PC-3 (cell line): ENCODE measurements around the gene SHISAL2B. TPM values are rescaled to one million over a fixed set of nuclear protein-coding genes. Genes with fewer than 3 reads are reported as not detected.

Experiments used
- ATAC-seq: fragments of 200-7000 bp; cut with Tn5 transposase; 2 replicates; pipeline ENCODE4 v1.9.1; 2020; ENCODE audit warnings: mild to moderate bottlenecking, moderate library complexity
- BruUV-seq: library from RNA; stranded (reverse); fragments of 400-500 nt; replicated peaks from 2 replicates; lab custom pipeline; 2021; lab: Mats Ljungman, UMichigan
- CTCF ChIA-PET: fragments of 300-600 bp; sonication (Branson Sonifier 250); formaldehyde crosslinking; loops from one replicate; lab custom pipeline; 2022; ENCODE audit warnings: antibody characterized with exemption; lab: Charles Lee
- POLR2A ChIA-PET: fragments of 300-600 bp; sonication (Branson Sonifier 250); formaldehyde crosslinking; loops from one replicate; lab custom pipeline; 2022; ENCODE audit warnings: antibody characterized with exemption; ENCODE audit not compliant: unreplicated experiment; lab: Charles Lee
- DNase-seq: peaks from one replicate; pipeline ENCODE4 v3.0.0-alpha.2; 2015
- H2AFZ ChIP-seq: fragments of 300-600 bp; sonication (generic); 2 replicates; pipeline ENCODE4 v1.6.0; 2016; ENCODE audit warnings: antibody characterized with exemption, low read length
- H3F3A ChIP-seq: fragments of 300-600 bp; sonication (generic); one replicate; pipeline ENCODE4 v1.6.0; 2017; ENCODE audit warnings: antibody characterized with exemption, low read length, control low read depth, mild to moderate bottlenecking; ENCODE audit not compliant: unreplicated experiment
- H3K27ac ChIP-seq: fragments of 300-600 bp; sonication (generic); 2 replicates; pipeline ENCODE4 v1.5.1; 2016; ENCODE audit warnings: mild to moderate bottlenecking, low read length
- H3K27me3 ChIP-seq: fragments of 300-600 bp; sonication (generic); 2 replicates; pipeline ENCODE4 v1.6.1; 2016; ENCODE audit warnings: low read length, mixed read lengths
- H3K36me3 ChIP-seq: fragments of 300-600 bp; sonication (generic); 2 replicates; pipeline ENCODE4 v1.6.1; 2016; ENCODE audit warnings: low read depth, mixed run types, low read length, mixed read lengths
- H3K4me1 ChIP-seq: fragments of 300-600 bp; sonication (generic); 2 replicates; pipeline ENCODE4 v1.5.1; 2016; ENCODE audit warnings: low read length; ENCODE audit not compliant: insufficient read depth
- H3K4me2 ChIP-seq: fragments of 300-600 bp; sonication (generic); 2 replicates; pipeline ENCODE4 v1.6.0; 2016; ENCODE audit warnings: low read length
- H3K4me3 ChIP-seq: fragments of 300-600 bp; sonication (generic); 2 replicates; pipeline ENCODE4 v1.5.1; 2016; ENCODE audit warnings: mild to moderate bottlenecking, low read length, mixed read lengths
- H3K79me2 ChIP-seq: fragments of 300-600 bp; sonication (generic); 2 replicates; pipeline ENCODE4 v1.6.1; 2017; ENCODE audit warnings: low read length, mixed read lengths
- H3K9ac ChIP-seq: fragments of 300-600 bp; sonication (generic); 2 replicates; pipeline ENCODE4 v1.6.0; 2016; ENCODE audit warnings: mild to moderate bottlenecking, low read length
- H3K9me2 ChIP-seq: fragments of 300-600 bp; sonication (generic); replicated peaks from 2 replicates; pipeline ENCODE4 v1.6.1; 2016; ENCODE audit warnings: mixed run types, low read length, mixed read lengths
- H3K9me3 ChIP-seq: fragments of 300-600 bp; sonication (generic); 2 replicates; pipeline ENCODE4 v1.6.1; 2016; ENCODE audit warnings: low read length, mixed read lengths
- H4K20me1 ChIP-seq: fragments of 300-600 bp; sonication (generic); 2 replicates; pipeline ENCODE4 v1.6.1; 2016; ENCODE audit warnings: low read length, mixed read lengths
- EZH2 ChIP-seq: fragments of 300-600 bp; sonication (generic); IDR thresholded peaks from one replicate; pipeline ENCODE4 v1.6.1; 2017; ENCODE audit warnings: antibody characterized with exemption, mild to moderate bottlenecking, low read length; ENCODE audit not compliant: unreplicated experiment
- EZH2phosphoT487 ChIP-seq: fragments of 300-600 bp; sonication (generic); IDR thresholded peaks from 2 replicates; pipeline ENCODE4 v1.6.1; 2018; ENCODE audit warnings: mild to moderate bottlenecking, antibody characterized with exemption, low read length, borderline replicate concordance
- intact Hi-C: fragments of 100-400 bp; cut with micrococcal nuclease; formaldehyde crosslinking; loops from 2 replicates; pipeline ENCODE4 v1.9.0; 2023
- total RNA-seq: library from RNA; depleted of rRNA; stranded (reverse); fragments of >200 nt; gene quantifications from 2 replicates; pipeline ENCODE4 v1.2.3, GENCODE V29; 2014
- TF ChIP-seq, protein P1 (sequence below): fragments of 300-600 bp; sonication (generic); conservative IDR thresholded peaks from 2 replicates; pipeline ENCODE4 v1.5.1; 2017; ENCODE audit warnings: antibody characterized with exemption, low read depth, mild to moderate bottlenecking, low read length

SHISAL2B gene
- total RNA-seq, 1 experiment from 2014 or later: 0.62 TPM

DNA sequence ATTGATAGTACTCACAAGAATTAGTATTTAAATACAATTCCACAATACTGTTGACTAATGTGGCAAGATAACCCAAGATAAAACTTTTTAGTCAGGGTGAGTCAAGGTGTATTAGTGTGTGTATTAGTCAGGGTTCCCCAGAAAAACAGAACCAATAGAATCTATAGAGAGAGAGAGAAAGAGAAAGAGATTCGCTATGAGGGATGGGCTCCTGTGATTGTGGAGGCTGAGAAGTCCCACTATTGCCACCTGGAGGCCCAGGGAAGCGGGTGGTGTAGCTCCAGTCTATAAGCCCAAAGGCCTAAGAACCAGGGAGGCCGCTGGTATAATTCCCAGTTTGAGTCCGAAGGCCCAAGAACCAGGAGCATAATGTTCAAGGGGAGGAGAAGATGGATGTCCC is 10.0 kb upstream of the SHISAL2B start:
- ChIA-PET POLR2A (no interaction called here), CTCF (no interaction called here)
- Histone ChIP-seq H3F3A (no peaks in the 10 kb centered on the region), H3K27ac (no peak overlapping the region), H4K20me1 (no peaks in the 10 kb centered on the region), H3K27me3 (no peaks in the 10 kb centered on the region), H3K4me1 (no peaks in the 10 kb centered on the region), H3K9ac (no peak overlapping the region), H3K4me2 (no peak overlapping the region), H3K36me3 (no peaks in the 10 kb centered on the region), H2AFZ (no peak overlapping the region), H3K79me2 (no peaks in the 10 kb centered on the region), H3K9me2 (no peaks in the 10 kb centered on the region), H3K4me3 (no peak overlapping the region), H3K9me3 (no peaks in the 10 kb centered on the region)
- no peak for TF ChIP-seq EZH2
- TF ChIP-seq, protein P1, sequence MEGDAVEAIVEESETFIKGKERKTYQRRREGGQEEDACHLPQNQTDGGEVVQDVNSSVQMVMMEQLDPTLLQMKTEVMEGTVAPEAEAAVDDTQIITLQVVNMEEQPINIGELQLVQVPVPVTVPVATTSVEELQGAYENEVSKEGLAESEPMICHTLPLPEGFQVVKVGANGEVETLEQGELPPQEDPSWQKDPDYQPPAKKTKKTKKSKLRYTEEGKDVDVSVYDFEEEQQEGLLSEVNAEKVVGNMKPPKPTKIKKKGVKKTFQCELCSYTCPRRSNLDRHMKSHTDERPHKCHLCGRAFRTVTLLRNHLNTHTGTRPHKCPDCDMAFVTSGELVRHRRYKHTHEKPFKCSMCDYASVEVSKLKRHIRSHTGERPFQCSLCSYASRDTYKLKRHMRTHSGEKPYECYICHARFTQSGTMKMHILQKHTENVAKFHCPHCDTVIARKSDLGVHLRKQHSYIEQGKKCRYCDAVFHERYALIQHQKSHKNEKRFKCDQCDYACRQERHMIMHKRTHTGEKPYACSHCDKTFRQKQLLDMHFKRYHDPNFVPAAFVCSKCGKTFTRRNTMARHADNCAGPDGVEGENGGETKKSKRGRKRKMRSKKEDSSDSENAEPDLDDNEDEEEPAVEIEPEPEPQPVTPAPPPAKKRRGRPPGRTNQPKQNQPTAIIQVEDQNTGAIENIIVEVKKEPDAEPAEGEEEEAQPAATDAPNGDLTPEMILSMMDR: peak; percentile 43; the same call in 1 of the 2 replicates
- peak; percentile 48; the same call in 1 of the 2 replicates for ATAC-seq
- peak; percentile 31 for DNase-seq
- BruUV-seq: no TSS peak
- intact Hi-C loops: loop anchor here (1.0 kb wide), 1 partner anchor 45 kb away; no protein-coding TSS in a partner anchor

GRCh38 chr5:64682608-64683007 is 7.7 kb upstream of the SHISAL2B start:
- ChIA-PET CTCF (no interaction called here), POLR2A (no interaction called here)
- Histone ChIP-seq H3K9me2 (no peaks in the 10 kb centered on the region), H3K9me3 (no peaks in the 10 kb centered on the region), H3K4me1 (no peaks in the 10 kb centered on the region), H3K9ac (no peak overlapping the region), H2AFZ (no peak overlapping the region), H3K36me3 (no peaks in the 10 kb centered on the region), H3K79me2 (no peaks in the 10 kb centered on the region), H3F3A (no peaks in the 10 kb centered on the region), H3K27me3 (no peaks in the 10 kb centered on the region), H3K4me3 (no peak overlapping the region), H3K27ac (no peak overlapping the region), H4K20me1 (no peaks in the 10 kb centered on the region), H3K4me2 (no peak overlapping the region)
- intact Hi-C loops: no loop called here
- TF ChIP-seq EZH2phosphoT487: no peak
- TF ChIP-seq, protein P1: peak; percentile 38; the same call in 1 of the 2 replicates
- DNase-seq: no peak
- no peak for ATAC-seq
- BruUV-seq: no TSS peak

DNA sequence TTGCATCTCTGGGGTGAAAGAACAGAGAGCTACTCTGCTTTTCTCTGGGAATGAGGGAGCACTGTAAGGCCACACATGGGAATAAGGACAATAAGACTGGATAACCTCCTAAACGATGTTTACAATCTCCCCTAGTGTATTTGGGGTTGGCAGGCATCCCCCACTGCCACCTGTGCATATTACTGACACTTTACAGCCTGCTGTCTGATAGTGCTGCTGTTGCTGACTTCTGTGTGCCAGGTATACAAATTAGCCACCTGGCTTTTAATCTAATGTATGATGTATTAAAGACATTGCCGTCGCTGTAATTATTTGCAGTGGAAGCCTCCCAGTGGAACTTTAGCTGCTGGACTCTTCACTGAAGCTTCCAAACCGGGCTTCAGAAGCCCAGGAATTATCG is 4.4 kb upstream of the SHISAL2B start:
- intact Hi-C loops: no loop called here
- Histone ChIP-seq H3F3A (no peaks in the 10 kb centered on the region), H3K9me3 (no peaks in the 10 kb centered on the region), H3K4me2 (no peak overlapping the region), H3K4me1 (no peaks in the 10 kb centered on the region), H3K9me2 (no peaks in the 10 kb centered on the region), H2AFZ (no peak overlapping the region), H3K4me3 (no peak overlapping the region), H3K27ac (no peak overlapping the region), H3K79me2 (no peaks in the 10 kb centered on the region), H3K9ac (no peak overlapping the region), H3K36me3 (no peaks in the 10 kb centered on the region), H3K27me3 (no peaks in the 10 kb centered on the region), H4K20me1 (no peaks in the 10 kb centered on the region)
- ATAC-seq (no peak), DNase-seq (no peak)
- TF ChIP-seq, protein P1: no peak
- TF ChIP-seq EZH2phosphoT487 (no peak), EZH2 (no peak)
- ChIA-PET POLR2A (no interaction called here), CTCF (no interaction called here)
- no TSS peak for BruUV-seq
